Nephron progenitor cell (in vitro differentiated cells): ENCODE measurements around the gene PEX16.

Source experiments
- DNase-seq: peaks from one replicate; pipeline ENCODE4 v3.0.0; 2021
- H3K27ac Mint-ChIP-seq: 2 replicates; pipeline ENCODE4 v1.8.0; 2021; ENCODE audit warnings: mild to moderate bottlenecking, moderate library complexity, mixed read lengths
- H3K27me3 Mint-ChIP-seq: 2 replicates; pipeline ENCODE4 v1.8.0; 2021; ENCODE audit warnings: mild to moderate bottlenecking, low read depth, mixed read lengths; ENCODE audit not compliant: poor library complexity
- H3K36me3 Mint-ChIP-seq: 2 replicates; pipeline ENCODE4 v1.8.0; 2021; ENCODE audit warnings: low read depth, mixed read lengths
- H3K4me1 Mint-ChIP-seq: 2 replicates; pipeline ENCODE4 v1.8.0; 2021; ENCODE audit warnings: mixed read lengths
- H3K4me3 Mint-ChIP-seq: 2 replicates; pipeline ENCODE4 v1.8.0; 2021; ENCODE audit warnings: mild to moderate bottlenecking, moderate library complexity, mixed read lengths
- H3K9me3 Mint-ChIP-seq: 2 replicates; pipeline ENCODE4 v1.8.0; 2021; ENCODE audit warnings: mild to moderate bottlenecking, moderate library complexity, mixed read lengths
- TF ChIP-seq, protein P1 (sequence below): fragments of 200-600 bp; sonication (generic); IDR thresholded peaks from 2 replicates; pipeline ENCODE4 v1.5.0; 2021; ENCODE audit warnings: antibody characterized with exemption

The PEX16 gene

GRCh38 chr11:45933846-45934579 is 16.3 kb upstream of the PEX16 start:
- no peak for DNase-seq
- Mint-ChIP-seq H3K9me3 (no peaks in the 10 kb centered on the region), H3K4me1 (peaks cover 44% of the 10 kb centered on the region), H3K27ac (no peak overlapping the region), H3K27me3 (peaks cover 6% of the 10 kb centered on the region), H3K36me3 (peaks cover 50% of the 10 kb centered on the region), H3K4me3 (no peak overlapping the region)
- TF ChIP-seq, protein P1, sequence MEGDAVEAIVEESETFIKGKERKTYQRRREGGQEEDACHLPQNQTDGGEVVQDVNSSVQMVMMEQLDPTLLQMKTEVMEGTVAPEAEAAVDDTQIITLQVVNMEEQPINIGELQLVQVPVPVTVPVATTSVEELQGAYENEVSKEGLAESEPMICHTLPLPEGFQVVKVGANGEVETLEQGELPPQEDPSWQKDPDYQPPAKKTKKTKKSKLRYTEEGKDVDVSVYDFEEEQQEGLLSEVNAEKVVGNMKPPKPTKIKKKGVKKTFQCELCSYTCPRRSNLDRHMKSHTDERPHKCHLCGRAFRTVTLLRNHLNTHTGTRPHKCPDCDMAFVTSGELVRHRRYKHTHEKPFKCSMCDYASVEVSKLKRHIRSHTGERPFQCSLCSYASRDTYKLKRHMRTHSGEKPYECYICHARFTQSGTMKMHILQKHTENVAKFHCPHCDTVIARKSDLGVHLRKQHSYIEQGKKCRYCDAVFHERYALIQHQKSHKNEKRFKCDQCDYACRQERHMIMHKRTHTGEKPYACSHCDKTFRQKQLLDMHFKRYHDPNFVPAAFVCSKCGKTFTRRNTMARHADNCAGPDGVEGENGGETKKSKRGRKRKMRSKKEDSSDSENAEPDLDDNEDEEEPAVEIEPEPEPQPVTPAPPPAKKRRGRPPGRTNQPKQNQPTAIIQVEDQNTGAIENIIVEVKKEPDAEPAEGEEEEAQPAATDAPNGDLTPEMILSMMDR, result no peak

GRCh38 chr11:45933131-45933831 is 15.6 kb upstream of the PEX16 start:
- H3K4me3 Mint-ChIP-seq, result no peak overlapping the region
- H3K27ac Mint-ChIP-seq, result peak overlapping the region; percentile 61
- DNase-seq, result no peak
- H3K9me3 Mint-ChIP-seq, result no peaks in the 10 kb centered on the region
- H3K4me1 Mint-ChIP-seq, result peaks cover 41% of the 10 kb centered on the region
- peaks cover 47% of the 10 kb centered on the region for H3K36me3 Mint-ChIP-seq
- peaks cover 6% of the 10 kb centered on the region for H3K27me3 Mint-ChIP-seq
- TF ChIP-seq, protein P1, result no peak

GRCh38 chr11:45932217-45932616 is 14.5 kb upstream of the PEX16 start:
- Mint-ChIP-seq H3K27ac (no peak overlapping the region), H3K36me3 (peaks cover 41% of the 10 kb centered on the region)

DNA sequence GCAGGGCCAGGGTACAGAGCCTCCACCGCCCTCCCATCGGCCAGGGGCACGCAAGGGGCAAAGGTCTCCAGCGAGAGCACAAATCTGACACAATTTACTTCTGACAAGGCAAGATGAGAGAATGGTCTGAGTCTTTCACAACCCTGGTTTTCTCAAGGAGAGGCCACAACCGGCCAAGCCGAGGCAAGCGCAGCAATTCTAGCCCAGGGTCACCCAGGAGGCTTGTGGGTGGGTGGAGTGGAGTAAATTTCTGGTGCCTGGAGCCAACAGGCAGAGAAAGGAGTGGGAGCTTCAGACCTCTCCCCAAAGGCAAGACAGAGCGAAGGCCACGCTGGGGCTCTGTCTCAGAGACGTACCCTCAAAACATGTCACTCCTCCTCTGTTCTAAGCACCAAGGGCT is 14.1 kb upstream of the PEX16 start:
- Mint-ChIP-seq H3K9me3 (no peaks in the 10 kb centered on the region), H3K4me1 (peaks cover 41% of the 10 kb centered on the region), H3K4me3 (no peak overlapping the region), H3K36me3 (peaks cover 37% of the 10 kb centered on the region), H3K27me3 (peaks cover 6% of the 10 kb centered on the region), H3K27ac (peak overlapping the region; percentile 65)
- DNase-seq, result no peak
- TF ChIP-seq, protein P1, result no peak

More at GRCh38 chr11:45932217-45932616, 14.5 kb upstream of the PEX16 start:
- H3K4me1 Mint-ChIP-seq, result peaks cover 41% of the 10 kb centered on the region
- no peak for DNase-seq
- TF ChIP-seq, protein P1, result no peak
- no peak overlapping the region for H3K4me3 Mint-ChIP-seq
- H3K9me3 Mint-ChIP-seq, result no peaks in the 10 kb centered on the region
- H3K27me3 Mint-ChIP-seq, result peaks cover 6% of the 10 kb centered on the region

- no peak overlapping the region for H3K4me3 Mint-ChIP-seq
- H3K36me3 Mint-ChIP-seq, result peaks cover 33% of the 10 kb centered on the region
- DNase-seq, result no peak
- TF ChIP-seq, protein P1, result no peak
- peaks cover 11% of the 10 kb centered on the region for H3K27me3 Mint-ChIP-seq
- H3K27ac Mint-ChIP-seq, result peak overlapping the region; percentile 65
- peaks cover 41% of the 10 kb centered on the region for H3K4me1 Mint-ChIP-seq
- H3K9me3 Mint-ChIP-seq, result no peaks in the 10 kb centered on the region
Observed at GRCh38 chr11:45930951-45931570, 13.4 kb upstream of the PEX16 start.
